NCI-H226 (cell line): ENCODE measurements around the gene TMEM185A.
"Not testable (repeated sequence)": the region's sequence is repeated elsewhere in the genome, so short reads cannot be mapped to it uniquely, and the experiment has no call there.

Experiments used
- DNase-seq: peaks from one replicate; pipeline ENCODE4 v3.0.0-alpha.2; 2015

Gene TMEM185A

DNA sequence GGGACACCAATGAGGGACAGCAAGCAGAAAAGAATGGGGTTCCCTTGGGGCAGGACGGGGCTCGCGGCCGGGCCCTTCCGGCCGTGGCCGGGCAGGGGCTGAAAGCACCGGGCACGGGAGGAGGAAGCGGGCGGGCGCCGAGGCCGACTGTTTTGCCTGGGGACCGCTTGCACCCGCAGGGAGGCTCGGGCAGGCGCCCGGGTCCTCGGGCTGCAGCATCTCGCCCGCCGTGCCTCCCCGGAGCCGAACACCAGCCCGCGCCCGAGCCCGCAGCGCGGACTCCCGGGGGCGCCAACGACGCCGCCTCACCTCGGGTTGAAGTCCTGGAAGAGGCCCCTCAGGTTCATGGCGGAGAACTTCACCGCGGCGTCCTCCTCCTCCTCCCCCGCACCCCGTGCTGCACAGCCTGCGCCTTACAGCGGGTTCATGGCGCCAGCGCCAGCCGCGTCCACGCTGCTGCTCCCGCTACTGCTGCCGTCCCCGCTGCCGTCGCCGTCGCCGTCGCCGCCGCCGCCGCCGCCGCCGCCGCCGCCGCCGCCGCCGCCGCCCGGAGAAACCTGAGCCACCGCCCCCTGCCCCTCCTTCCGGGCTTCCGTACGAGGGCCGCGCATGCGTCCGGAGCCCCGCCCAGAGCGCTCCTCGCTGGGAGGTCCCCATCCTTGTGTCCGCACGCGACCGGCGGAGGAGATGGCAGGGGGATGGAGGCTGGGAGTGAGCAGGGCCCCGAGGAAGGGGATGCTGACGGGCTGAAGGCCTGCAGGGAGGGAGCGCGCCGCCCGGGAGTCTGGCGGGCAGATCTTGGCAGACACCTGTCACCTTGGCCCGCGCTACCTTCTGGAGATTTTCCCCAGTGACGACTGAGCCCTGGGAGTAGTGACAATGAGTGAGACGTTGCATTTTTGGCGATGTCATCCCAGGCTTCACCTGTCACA, at the start of gene TMEM185A:
TSS of gene TMEM185A (minus strand) at position 559 of the 932 bp plus-strand sequence. CDS start at position 347, 212 bp downstream.
- DNase-seq = peak; percentile 32

DNA sequence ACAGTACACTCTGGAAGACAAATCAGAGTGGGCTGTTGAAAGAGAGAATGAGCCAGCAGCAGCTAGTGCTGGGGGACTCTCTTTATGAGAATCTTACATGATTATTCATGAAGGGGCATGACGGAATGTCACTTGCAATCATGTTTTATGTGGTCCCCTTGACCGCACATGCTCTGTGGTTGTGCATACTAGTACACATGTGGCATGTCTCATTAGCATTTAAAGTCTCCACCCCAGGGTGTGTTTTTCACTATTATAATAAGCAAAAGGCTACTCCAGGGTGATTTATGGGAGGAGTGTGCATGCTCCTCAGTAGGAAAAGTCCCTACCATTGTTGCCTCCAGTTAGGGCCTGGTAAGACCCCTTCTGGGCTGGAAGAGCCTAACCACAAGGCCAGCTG, 49.6 kb upstream of the TMEM185A start:
- DNase-seq = no peak

DNA sequence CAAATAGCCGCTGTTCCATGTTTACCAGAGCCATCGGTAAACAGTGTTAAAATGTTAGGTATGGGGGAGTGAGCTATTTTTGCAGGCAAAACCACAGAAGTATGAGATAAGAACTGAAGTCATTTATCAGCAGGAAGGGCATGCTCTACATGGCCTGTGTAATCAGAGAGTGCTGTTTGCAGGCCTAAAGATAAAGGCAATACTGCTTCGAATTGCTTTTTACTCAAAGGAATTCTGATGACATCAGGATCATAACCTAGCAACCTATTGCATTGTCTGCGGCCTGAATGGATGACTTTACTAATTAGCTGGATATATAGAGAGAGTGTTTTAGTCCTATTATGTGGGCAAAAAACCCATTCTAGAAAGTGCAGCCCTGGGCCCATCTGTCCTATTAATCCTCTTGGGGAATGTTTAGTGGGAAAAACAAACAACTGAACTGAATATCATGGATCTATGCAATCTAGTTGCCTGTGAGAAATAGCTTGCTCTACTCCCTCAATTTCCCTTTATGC, 47.6 kb upstream of the TMEM185A start:
- DNase-seq = not testable (repeated sequence)

DNA sequence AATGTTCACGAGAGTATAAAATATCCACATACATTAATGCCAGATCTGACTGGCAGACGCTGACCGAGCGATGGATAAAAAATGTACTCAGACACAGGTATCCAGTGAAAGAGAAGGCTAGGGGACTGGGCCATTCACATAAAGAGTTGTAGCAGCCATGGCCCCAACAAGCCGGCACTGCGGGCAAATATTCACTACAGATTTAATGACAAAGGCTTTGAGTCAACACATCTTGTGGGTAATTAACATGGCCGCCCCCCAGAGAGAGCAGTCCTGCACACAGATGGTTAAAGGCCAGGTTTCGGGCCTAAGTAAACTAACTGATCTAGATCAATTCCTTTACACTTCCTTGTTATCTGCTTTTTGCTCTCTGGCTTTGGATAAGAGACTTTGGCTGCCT, 44.0 kb upstream of the TMEM185A start:
- not testable (repeated sequence) for DNase-seq

DNA sequence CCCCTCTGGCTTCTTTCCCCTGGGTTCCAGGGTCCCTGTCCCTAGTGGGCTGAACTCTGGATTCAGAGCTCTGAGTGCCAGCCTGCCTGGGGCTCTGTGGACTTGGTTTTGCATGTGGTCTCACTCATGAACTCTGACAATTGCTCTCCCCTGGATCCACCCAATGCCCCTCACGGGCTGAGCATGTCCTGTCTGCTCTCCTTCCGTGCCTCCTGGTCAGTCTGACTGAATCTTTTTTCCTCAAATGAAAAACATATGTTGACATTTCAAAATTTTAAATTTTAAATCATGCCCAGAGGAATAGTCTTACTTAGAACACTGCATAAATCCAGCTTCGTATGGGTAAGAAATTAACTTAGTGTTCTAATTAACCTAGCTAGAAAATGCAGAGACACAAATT, 43.5 kb upstream of the TMEM185A start:
- DNase-seq = not testable (repeated sequence)

DNA sequence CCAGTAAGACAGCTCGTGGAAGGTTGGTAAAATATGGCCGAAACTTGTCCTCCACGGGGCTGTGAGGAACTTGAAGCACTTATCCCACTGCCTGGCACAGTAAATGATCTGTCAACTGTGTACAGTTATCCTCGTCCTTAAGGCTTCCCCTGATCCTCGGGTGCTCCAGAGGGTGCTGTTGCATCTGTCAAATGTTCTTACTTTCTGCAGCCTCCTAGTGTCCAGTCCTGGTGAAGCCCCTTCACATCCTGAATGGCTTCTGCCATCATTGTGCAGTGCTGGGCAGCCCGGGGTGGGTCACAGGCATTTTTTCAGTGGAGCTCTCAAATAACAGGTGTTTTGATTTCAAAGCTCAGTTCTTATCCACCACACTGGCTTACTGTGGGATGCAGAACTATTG, 29.0 kb upstream of the TMEM185A start:
- DNase-seq = not testable (repeated sequence)

DNA sequence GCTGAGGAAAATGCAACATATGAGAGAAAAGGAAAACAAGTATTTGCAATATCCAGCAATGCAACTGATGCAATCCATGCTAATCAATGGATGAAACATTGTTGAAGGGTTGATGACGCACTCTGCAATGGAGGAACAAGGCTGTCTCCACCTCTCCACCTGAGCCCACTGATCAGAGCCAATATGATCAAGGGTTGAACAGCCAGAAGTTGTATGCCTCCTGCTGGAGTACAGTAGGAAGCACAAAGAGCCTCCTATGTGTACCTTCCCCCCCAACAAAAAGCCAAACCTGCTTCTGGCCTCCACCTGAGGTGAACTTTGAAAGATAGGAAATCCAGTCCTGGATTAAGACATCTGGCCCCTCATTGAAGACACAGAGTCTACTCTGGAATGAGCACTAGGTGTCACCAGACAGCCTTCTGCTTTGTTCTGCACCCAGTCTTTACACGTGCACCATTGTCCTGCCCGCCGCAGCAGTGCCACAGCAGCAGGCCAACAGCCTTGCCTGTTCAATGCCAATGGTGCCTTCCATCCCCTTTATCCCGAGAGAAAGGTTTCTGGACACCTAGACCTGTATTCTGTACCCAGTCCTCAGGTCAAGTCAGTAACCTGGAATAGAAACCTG, 24.8 kb upstream of the TMEM185A start:
- DNase-seq = not testable (repeated sequence)

DNA sequence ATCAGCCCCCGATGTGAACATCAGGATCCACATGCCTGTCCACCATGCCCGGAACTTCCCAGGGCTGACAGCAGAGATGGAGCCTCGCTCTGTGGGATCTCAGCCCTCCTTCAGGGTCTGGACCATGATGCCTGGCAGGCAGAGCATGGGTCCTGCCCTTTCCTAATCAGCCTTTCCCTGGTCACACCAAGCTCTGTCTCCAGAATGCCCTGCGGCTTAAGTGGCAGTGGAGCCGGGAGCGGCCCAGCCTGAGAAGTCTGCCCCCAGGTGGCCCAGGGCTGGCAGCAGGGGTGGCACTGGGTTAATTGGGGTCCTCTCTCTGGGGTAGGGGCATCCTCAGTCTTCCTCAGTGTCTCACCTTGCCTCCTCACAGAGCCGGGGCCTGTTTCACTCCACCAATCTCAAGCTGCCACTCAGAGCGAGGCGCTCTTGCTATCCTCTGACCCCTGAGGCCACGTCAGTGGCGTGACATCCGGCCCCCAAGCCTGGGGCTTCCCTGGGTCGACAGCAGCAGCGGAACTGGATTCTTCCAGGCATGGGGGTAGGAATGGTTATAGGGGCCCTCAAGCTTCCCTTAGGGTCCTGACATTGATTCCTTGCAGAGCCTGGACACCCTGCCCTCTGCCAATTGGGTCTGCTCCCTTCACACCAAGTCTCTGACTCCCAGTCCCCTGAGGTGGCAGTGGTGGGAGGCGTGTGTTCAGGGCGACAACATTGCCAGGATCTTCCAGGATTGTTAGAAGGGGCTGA, 20.8 kb upstream of the TMEM185A start:
- no peak for DNase-seq

DNA sequence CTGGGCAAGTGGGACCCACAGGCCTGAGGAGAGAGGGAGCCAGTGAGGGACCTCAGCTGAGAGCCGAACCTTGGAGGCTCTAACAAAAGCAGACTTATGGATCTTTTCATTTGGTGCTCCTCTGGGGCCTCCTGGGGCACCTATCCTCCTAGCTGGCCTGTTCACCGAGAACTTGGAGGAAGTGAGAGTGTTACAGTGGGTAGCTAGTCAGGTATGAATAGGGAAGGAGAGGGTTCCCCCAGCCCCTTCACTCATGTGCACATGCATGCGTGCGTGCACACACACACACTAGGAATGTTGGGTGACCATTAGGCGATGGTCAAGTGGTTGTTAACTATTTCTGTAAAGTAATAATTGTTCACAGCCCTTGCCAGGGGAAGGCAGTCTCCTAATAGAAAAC, 18.6 kb upstream of the TMEM185A start:
- no peak for DNase-seq

DNA sequence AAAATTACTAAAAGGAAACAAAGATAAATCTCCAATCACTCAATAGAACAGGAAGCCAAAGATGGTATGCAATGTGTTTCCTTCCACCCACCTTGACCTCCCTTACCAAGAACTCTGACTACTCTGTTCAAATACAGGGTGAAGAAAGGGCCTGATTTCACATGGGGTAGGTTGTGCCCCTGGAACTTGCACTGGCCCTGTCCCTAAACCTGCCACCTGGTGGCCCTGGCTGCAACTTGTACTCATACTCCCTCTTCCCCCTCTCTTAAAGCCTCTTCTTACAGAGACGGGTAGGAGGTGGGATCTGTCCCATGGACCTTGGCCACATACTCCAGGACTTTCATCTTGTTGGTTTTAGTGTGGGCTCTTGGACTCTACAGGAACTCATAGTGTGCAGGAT, 17.3 kb upstream of the TMEM185A start:
- no peak for DNase-seq

DNA sequence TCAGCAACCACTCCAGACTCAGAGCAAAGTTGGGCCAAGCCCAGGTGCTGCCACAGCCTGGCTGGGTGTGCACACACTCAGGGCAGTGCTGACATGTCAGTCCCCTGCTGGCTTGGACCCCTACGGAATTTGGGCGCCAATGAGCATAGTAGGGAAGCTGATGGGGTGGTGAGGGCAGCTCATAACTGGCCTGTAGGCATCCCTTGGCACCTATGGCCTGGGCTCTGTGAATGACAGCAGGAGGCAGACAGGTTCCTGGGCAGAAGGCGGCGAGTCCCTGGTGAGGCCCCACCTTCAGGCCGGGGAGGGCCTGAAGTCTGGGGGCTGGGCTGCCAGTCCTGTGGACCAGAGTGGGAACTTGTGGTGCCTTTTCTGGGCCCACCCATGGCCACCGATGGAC, 15.9 kb upstream of the TMEM185A start:
- DNase-seq = no peak

DNA sequence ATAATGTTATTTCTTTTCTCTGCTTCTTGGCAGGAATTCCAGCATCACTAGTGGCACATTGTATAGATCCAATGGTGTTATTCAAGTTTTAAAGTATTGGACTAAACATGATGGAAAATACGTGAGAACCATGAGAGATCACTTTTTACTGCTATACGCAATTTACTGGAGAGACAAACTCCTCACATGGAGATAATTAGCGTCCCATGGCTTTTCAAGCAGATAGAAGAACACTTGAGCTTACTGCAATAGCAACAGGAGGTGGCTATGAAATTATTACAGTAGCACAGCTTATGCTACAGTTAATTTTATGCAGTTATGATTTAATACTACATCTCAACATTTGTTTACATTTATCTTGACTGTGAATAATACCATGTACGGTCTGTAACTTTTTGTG, 11.9 kb upstream of the TMEM185A start:
- DNase-seq = no peak

DNA sequence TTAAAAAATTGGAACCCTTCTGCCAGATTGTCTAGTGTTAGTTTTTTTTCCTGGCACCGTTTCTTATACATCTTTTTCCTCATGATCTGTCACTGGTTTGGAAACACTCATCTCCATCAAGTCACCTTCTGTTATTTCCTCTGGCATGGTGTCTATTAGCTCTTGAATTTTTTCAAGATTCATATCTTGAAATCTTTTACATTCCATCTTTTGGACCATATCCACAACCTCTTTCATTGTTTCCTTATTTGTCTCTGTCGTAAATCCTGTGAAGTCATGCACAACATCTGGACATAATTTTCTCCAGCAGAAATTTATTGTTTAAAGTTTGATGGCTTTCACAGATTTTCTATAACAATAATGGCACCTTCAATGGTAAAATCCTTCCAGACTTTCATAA, 10.2 kb upstream of the TMEM185A start:
- no peak for DNase-seq

DNA sequence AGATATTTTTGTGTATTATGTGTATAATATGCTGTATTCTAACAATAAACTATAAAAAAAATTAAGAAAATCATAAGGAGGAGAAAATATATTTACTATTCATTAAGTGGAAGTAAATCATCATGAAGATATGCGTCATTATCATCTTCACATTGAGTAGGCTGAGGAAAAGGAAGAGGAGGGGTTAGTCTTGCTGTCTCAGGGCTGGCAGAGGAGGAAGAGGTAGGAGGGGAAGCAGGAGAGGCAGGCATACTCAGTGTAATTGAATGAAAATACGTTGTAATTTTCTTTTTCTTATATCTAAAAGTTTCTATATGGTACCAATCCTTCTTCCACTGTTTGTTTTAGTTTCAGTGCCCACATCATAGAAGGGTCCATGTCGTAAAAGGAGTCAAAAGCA, 9.8 kb upstream of the TMEM185A start:
- no peak for DNase-seq

DNA sequence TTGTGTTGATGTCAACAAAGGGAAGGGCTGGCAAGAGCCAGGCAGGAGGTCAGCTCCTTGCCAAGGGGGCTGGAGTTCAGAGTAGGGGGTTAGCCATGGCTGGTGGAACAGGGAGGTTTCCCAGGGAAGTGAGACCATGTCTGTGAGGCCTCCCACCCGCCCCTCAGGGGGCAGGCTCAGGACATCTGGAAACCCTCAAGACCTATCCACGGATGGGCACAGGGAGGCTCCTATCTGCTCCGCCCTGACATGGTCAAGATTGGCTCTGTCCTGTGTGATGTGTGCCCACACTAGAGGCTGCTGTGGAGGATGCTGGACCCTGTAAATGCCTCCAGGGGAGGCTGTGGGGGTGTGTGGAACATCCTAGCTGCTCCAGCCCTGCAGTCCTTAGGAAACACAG, 8.0 kb upstream of the TMEM185A start:
- no peak for DNase-seq

DNA sequence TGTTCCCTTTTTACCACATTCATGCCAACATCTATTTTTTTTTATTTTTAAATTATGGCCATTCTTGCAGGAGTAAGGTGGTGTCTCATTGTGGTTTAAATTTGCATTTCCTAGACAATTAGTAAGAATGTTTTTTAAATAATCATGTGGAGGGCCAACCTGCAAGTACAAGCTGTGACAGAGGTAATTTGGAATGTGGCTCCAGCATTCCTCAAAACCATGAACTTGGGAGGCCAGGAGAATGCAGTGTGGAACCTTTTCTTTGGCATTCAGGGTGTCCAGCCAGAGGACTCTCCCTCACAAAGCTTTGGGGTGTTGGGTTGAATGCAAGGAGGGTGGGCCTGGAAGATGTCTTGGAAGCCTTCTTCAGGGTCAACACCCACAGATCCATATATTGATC, 7.3 kb upstream of the TMEM185A start:
- no peak for DNase-seq

DNA sequence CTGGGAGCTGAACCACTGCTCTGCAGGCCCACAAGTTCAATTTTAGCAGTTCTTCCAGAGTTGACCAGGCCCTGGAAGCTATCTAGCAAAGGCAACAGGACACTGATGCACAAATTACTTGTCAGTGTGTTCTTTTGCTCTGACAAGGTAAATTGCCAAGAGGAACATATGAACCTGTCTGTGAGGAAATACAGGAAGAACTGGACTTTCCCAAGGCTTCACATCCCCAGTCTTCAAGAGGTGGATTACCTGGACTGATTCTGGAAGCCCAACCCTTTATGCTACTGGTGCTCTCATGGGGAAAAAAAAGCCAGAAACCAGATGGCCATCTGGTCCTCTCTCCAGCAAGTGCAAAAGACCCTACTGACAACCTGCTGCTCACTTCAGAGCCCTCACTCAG, 1.9 kb upstream of the TMEM185A start:
- no peak for DNase-seq

DNA sequence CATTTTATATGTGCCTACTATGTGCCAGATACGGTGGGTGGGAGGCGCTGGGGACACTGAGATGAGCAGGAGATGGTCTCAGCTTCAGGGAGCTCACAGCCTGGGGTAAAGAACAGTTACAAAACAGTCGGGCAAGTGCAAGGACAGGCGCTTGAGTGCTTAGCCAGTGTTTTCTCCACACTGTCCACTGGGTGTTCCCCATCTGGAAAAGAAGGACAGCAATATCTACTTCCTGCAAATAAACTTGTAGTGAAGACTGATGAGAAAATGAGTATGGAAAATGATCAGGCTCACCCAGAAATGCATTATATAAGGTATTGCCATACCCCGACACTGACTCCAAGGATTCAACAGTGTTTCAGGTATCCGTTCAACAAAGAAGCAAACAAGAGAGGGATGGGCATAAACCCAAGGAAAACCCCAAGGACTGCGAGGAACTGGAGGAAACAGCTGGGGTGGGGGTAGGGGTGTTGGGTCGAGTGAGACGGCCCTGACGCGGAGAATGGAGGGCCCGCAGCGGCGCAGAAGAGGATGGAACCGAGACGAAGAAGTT, 835 bp downstream of the TMEM185A start:
- no peak for DNase-seq

DNA sequence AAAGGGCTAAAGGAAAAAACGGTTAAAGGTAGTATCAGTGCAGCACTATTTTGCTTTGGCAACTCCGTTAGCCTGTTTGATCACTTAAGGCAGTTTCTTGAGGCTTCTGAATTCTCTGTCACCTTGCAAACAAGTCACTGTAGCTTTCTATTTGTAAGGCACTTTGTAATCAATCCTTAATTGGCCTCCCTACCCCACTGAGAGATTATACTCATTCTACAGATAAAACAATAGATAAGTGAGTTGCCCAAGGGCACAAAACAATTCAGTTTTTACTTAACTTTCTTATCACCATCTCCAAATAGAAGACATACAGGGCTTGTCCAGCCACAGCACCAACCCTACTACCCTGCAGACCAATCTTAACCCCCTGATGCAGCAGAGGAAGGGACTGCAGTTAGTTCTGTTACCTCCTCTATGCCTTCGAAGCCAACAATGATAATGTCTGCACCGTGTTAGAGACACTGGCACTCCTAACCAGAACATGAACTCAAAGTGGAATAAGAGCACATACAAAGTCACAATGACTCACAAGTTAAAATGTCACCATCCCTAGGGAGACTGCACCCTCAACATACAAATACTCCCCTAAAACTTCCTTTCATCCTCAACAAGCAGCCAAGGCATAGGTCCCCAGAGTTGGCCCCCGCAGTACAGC, 1.7 kb downstream of the TMEM185A start:
- DNase-seq = no peak

DNA sequence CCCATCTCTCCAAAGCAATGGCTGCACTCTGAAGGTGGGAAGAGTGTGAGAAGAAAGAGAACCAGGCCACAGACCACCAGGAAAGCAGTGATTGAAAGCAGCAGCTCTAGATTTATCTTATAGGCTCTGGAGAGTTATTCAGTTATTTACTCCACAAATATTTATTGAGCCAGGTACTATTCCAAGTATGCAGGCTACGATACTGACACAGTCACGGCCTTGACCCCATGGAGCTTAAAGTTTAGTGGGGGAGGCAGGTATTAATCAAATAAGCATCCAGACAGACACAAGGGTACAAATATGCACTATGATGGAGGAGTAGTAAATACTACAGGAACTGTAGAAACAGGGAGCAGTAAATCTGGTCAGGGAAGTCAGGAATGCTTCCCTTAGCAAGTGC, 2.8 kb downstream of the TMEM185A start:
- DNase-seq = no peak

DNA sequence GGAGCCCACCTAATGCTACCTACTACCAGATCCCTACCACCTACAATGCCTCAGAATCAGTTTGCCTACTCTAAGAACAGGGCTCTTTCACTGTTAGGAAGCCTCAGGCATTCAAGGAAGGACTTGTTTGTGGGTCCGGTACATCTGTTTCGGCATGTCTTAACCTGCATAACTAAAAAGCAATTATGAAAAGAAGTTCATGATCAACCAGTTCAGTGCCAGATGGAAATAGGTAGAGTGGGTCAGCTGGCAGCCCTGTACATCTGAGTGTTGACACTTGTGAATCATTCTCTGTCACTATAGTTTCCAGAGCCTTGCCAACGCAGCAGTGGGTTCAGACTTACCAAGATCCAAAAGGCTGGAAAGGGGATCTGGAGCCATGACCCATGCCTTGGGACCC, 3.3 kb downstream of the TMEM185A start:
- no peak for DNase-seq

DNA sequence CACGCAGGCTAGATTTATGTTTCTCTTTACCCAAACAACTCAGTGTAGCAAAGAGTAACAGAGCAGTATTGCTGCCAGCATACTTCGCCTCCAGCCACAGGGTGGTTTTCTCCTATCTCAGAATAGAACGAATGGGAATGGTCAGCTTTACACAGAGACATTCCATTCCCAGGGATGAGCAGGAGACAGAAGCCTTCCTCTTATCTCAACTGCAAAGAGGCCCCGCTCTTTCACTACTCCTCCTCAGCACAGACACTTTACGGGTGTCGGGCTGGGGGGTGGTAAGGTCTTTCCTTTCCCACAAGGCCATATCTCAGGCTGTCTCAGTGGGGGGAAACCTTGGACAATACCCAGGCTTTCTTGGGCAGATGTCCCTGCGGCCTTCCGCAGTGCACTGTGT, 4.8 kb downstream of the TMEM185A start:
- not testable (repeated sequence) for DNase-seq

DNA sequence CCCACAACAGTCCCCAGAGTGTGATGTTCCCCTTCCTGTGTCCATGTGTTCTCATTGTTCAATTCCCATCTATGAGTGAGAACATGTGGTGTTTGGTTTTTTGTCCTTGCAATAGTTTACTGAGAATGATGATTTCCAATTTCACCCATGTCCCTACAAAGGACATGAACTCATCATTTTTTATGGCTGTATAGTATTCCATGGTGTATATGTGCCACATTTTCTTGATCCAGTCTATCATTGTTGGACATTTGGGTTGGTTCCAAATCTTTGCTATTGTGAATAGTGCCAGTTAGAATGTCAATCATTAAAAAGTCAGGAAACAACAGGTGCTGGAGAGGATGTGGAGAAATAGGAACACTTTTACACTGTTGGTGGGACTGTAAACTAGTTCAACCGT, 11.9 kb downstream of the TMEM185A start:
- DNase-seq = not testable (repeated sequence)
